ENCODE data around the gene MAP4K3.

The MAP4K3 gene

DNA sequence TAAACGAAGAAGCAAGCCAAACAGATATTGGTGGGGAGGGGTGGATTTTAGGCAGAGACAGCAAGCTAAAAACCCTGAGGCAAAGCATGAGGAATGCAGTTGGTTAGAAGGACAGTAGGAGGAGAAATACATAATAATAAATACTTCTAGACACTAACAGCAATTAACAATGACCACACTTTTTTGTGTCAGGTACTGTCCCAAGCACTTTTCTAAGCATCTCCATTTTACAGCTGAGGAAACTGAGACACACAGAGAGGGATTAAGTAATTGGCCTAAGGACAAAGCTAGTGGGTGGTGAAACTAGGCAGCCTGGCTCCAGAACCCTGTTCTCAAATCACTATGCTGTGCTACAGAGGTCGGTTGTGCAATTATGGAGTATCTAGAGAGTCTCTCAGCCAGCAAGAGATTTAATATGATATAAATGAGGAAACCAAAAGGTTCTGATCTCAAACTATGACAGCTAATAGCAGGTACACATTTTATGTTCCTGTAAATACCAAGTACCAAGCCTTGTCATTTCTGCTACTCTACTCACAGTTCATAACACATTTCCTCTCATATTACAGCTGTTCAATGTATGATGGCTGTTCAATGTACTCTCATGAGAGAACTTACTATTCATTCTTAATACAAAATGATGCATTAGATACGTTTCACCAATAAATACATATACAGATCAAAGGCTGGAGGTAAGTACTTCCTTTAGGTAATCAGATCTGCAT lies 5.3 kb downstream of the MAP4K3 start:
- Histone ChIP-seq H3K4me3 (ENCODE audit: low read depth in 1 of 2, low read length in 2 of 2) (no peak overlapping the region), H3K9ac (ENCODE audit: low read depth in 1 of 2, low read length in 2 of 2) (no peak overlapping the region), H3K9me3 (ENCODE audit: control insufficient read depth in 1 of 2, low read length in 2 of 2) (no peaks in the 10 kb centered on the region), H3K27me3 (ENCODE audit: control insufficient read depth in 1 of 2, insufficient read depth in 2 of 2, low read length in 2 of 2) (no peaks in the 10 kb centered on the region), H3K27ac (ENCODE audit: low read depth, low read length) (no peak overlapping the region), H3K36me3 (ENCODE audit: control insufficient read depth in 1 of 2, insufficient read depth in 2 of 2, low read length in 2 of 2) (no peaks in the 10 kb centered on the region), H3K4me1 (ENCODE audit: control insufficient read depth in 1 of 2, insufficient read depth in 2 of 2, low read length in 2 of 2) (peaks cover 23 to 49% of the 10 kb centered on the region in 2 donors)

GRCh38 chr2:39429746-39430145 lies 7.3 kb downstream of the MAP4K3 start:
- Histone ChIP-seq H3K4me3 (ENCODE audit: low read depth in 1 of 2, low read length in 2 of 2) (no peak overlapping the region), H3K9me3 (ENCODE audit: control insufficient read depth in 1 of 2, low read length in 2 of 2) (no peaks in the 10 kb centered on the region), H3K4me1 (ENCODE audit: control insufficient read depth in 1 of 2, insufficient read depth in 2 of 2, low read length in 2 of 2) (peaks cover 12 to 37% of the 10 kb centered on the region in 2 donors), H3K27me3 (ENCODE audit: control insufficient read depth in 1 of 2, insufficient read depth in 2 of 2, low read length in 2 of 2) (no peaks in the 10 kb centered on the region), H3K27ac (ENCODE audit: low read depth, low read length) (no peak overlapping the region), H3K9ac (ENCODE audit: low read depth in 1 of 2, low read length in 2 of 2) (no peak overlapping the region), H3K36me3 (ENCODE audit: control insufficient read depth in 1 of 2, insufficient read depth in 2 of 2, low read length in 2 of 2) (no peaks in the 10 kb centered on the region)

DNA sequence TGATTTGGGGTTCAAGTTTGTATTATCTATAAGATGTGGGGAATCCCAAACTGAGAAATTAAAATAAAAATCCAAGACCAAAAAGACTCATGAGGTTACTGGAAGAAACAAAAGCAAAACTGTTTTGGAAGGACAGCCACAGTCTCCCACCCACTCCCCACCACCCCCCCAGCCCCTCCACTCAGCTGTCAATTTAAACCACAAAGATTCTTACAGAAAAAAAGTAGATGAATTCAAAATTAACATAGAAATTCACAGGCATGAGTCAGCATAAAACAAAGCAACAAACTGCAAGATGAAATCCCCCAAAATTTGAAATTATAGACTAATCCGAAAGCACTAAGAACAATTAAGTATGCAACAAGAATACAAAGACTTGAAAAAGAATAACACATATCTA lies 12.1 kb downstream of the MAP4K3 start:
- H3K4me1 ChIP-seq (ENCODE audit: control insufficient read depth in 1 of 2, insufficient read depth in 2 of 2, low read length in 2 of 2), result no peaks in the 10 kb centered on the region
- H3K9me3 ChIP-seq (ENCODE audit: control insufficient read depth in 1 of 2, low read length in 2 of 2), result no peaks in the 10 kb centered on the region

DNA sequence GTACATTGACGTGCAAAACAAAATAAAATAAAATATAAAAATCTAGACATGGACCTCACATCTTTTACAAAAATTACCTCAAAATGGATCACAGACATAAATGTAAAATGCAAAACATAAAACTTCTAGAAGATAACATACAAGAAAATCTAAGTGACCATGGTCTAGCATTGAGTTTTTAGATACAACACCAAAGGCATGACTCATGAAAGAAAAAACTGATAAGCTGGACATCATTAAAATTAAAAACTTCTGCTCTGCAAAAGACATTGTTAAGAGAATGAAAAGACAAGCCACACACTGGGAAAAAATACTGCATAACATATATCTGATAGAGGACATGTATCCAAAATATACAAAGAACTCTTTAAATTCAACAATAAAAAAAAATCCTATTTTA lies 14.4 kb downstream of the MAP4K3 start:
- Histone ChIP-seq H3K27me3 (ENCODE audit: control insufficient read depth in 1 of 2, insufficient read depth in 2 of 2, low read length in 2 of 2) (no peaks in the 10 kb centered on the region), H3K9me3 (ENCODE audit: control insufficient read depth in 1 of 2, low read length in 2 of 2) (no peaks in the 10 kb centered on the region), H3K27ac (ENCODE audit: low read depth, low read length) (no peak overlapping the region), H3K4me3 (ENCODE audit: low read depth in 1 of 2, low read length in 2 of 2) (no peak overlapping the region), H3K4me1 (ENCODE audit: control insufficient read depth in 1 of 2, insufficient read depth in 2 of 2, low read length in 2 of 2) (peaks cover 0 to 9% of the 10 kb centered on the region in 2 donors), H3K9ac (ENCODE audit: low read depth in 1 of 2, low read length in 2 of 2) (no peak overlapping the region), H3K36me3 (ENCODE audit: control insufficient read depth in 1 of 2, insufficient read depth in 2 of 2, low read length in 2 of 2) (no peaks in the 10 kb centered on the region)

More for the DNA sequence above, 12.1 kb downstream of the MAP4K3 start:
- Histone ChIP-seq H3K27me3 (ENCODE audit: control insufficient read depth in 1 of 2, insufficient read depth in 2 of 2, low read length in 2 of 2) (no peaks in the 10 kb centered on the region), H3K36me3 (ENCODE audit: control insufficient read depth in 1 of 2, insufficient read depth in 2 of 2, low read length in 2 of 2) (no peaks in the 10 kb centered on the region), H3K27ac (ENCODE audit: low read depth, low read length) (no peak overlapping the region), H3K4me3 (ENCODE audit: low read depth in 1 of 2, low read length in 2 of 2) (no peak overlapping the region), H3K9ac (ENCODE audit: low read depth in 1 of 2, low read length in 2 of 2) (no peak overlapping the region)

DNA sequence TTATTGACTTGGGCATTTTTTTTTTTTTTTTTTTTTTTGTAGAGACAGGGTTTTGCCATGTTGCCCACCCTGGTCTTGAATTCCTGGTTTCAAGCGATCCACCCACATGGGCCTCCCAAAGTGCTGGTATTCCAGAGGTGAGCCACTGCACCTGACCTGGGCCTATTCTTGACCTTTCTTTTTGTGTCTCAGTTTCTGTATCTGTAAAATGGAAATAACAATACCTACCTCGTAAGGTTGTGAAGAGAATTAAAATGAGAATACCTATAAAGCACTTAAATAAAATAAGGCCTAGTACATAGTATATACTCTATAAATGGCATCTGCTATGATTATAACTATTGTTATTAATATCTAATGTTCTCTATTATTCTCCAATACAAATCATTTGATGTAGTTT lies 15.7 kb downstream of the MAP4K3 start:
- Histone ChIP-seq H3K27ac (ENCODE audit: low read depth, low read length) (no peak overlapping the region), H3K9me3 (ENCODE audit: control insufficient read depth in 1 of 2, low read length in 2 of 2) (no peaks in the 10 kb centered on the region), H3K36me3 (ENCODE audit: control insufficient read depth in 1 of 2, insufficient read depth in 2 of 2, low read length in 2 of 2) (no peaks in the 10 kb centered on the region), H3K27me3 (ENCODE audit: control insufficient read depth in 1 of 2, insufficient read depth in 2 of 2, low read length in 2 of 2) (no peaks in the 10 kb centered on the region), H3K4me1 (ENCODE audit: control insufficient read depth in 1 of 2, insufficient read depth in 2 of 2, low read length in 2 of 2) (peaks cover 0 to 19% of the 10 kb centered on the region in 2 donors), H3K9ac (ENCODE audit: low read depth in 1 of 2, low read length in 2 of 2) (no peak overlapping the region), H3K4me3 (ENCODE audit: low read depth in 1 of 2, low read length in 2 of 2) (no peak overlapping the region)

GRCh38 chr2:39419282-39420223 lies 17.5 kb downstream of the MAP4K3 start:
- H3K27me3 ChIP-seq (ENCODE audit: control insufficient read depth in 1 of 2, insufficient read depth in 2 of 2, low read length in 2 of 2), result no peaks in the 10 kb centered on the region
- no peak overlapping the region for H3K27ac ChIP-seq (ENCODE audit: low read depth, low read length)
- no peaks in the 10 kb centered on the region for H3K36me3 ChIP-seq (ENCODE audit: control insufficient read depth in 1 of 2, insufficient read depth in 2 of 2, low read length in 2 of 2)
- no peak overlapping the region for H3K9ac ChIP-seq (ENCODE audit: low read depth in 1 of 2, low read length in 2 of 2)
- H3K4me1 ChIP-seq (ENCODE audit: control insufficient read depth in 1 of 2, insufficient read depth in 2 of 2, low read length in 2 of 2), result peaks cover 0 to 28% of the 10 kb centered on the region in 2 donors
- H3K9me3 ChIP-seq (ENCODE audit: control insufficient read depth in 1 of 2, low read length in 2 of 2), result no peaks in the 10 kb centered on the region
- H3K4me3 ChIP-seq (ENCODE audit: low read depth in 1 of 2, low read length in 2 of 2), result no peak overlapping the region

DNA sequence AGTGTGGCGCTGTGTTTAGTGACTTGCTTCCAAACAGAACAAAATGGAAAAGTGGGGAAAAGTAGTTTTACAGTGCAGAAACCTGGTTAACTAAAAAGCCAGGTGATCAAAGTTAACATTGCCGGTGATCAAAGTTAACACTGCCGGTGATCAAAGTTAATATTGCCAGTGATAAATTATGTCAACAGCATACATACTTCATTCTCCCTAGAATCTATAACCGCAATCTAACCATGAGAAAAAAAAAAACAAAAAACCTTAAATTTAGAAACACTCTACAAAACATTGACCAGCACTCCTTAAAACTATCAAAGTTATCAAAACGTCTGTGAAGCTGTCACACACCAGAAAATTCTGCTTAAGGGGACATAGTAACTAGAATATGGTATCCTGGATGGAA lies 18.6 kb downstream of the MAP4K3 start:
- Histone ChIP-seq H3K27ac (ENCODE audit: low read depth, low read length) (no peak overlapping the region), H3K36me3 (ENCODE audit: control insufficient read depth in 1 of 2, insufficient read depth in 2 of 2, low read length in 2 of 2) (no peaks in the 10 kb centered on the region), H3K4me3 (ENCODE audit: low read depth in 1 of 2, low read length in 2 of 2) (no peak overlapping the region), H3K9me3 (ENCODE audit: control insufficient read depth in 1 of 2, low read length in 2 of 2) (no peaks in the 10 kb centered on the region), H3K27me3 (ENCODE audit: control insufficient read depth in 1 of 2, insufficient read depth in 2 of 2, low read length in 2 of 2) (no peaks in the 10 kb centered on the region), H3K4me1 (ENCODE audit: control insufficient read depth in 1 of 2, insufficient read depth in 2 of 2, low read length in 2 of 2) (peaks cover 2 to 28% of the 10 kb centered on the region in 2 donors), H3K9ac (ENCODE audit: low read depth in 1 of 2, low read length in 2 of 2) (no peak overlapping the region)

- H3K4me3 ChIP-seq (ENCODE audit: low read depth in 1 of 2, low read length in 2 of 2), result no peak overlapping the region
- no peaks in the 10 kb centered on the region for H3K9me3 ChIP-seq (ENCODE audit: control insufficient read depth in 1 of 2, low read length in 2 of 2)
- H3K36me3 ChIP-seq (ENCODE audit: control insufficient read depth in 1 of 2, insufficient read depth in 2 of 2, low read length in 2 of 2), result no peaks in the 10 kb centered on the region
- peaks cover 9 to 40% of the 10 kb centered on the region in 2 donors for H3K4me1 ChIP-seq (ENCODE audit: control insufficient read depth in 1 of 2, insufficient read depth in 2 of 2, low read length in 2 of 2)
- no peak overlapping the region for H3K27ac ChIP-seq (ENCODE audit: low read depth, low read length)
- H3K9ac ChIP-seq (ENCODE audit: low read depth in 1 of 2, low read length in 2 of 2), result no peak overlapping the region
- H3K27me3 ChIP-seq (ENCODE audit: control insufficient read depth in 1 of 2, insufficient read depth in 2 of 2, low read length in 2 of 2), result no peaks in the 10 kb centered on the region
Measured at GRCh38 chr2:39416140-39416539, 20.9 kb downstream of the MAP4K3 start.

DNA sequence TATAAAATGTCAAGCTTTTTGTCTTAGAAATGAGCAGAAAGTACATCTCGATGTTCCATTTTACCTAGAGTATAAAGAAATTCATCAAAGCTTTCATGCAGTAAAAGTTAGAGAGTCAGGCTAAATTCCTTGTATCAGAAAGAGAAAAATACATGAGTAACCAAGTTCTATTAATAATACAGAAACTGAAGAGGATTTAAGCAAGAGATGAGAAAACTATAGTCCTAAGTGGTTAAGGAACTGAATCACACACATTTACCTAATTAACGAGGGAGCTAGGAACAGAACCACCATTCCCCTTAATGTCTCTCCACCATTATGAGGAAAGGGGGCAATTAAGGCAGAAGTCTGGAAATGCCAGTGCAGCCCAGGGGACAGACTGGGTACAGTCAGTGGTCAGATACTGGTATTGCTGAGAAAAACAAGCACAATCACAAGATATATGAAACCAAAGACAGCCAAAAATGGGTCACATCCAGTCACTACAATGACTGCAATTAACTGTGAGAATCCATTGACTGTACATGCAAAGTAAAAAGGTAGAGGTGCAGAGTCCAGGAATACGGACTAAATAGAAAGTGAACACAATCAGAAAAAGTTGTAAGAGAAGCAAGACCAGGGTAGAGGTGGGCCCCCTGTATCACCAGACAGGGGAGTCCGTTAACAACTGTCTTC lies 23.9 kb downstream of the MAP4K3 start:
- no peak overlapping the region for H3K27ac ChIP-seq (ENCODE audit: low read depth, low read length)

More for the DNA sequence above, 23.9 kb downstream of the MAP4K3 start:
- no peaks in the 10 kb centered on the region for H3K9me3 ChIP-seq (ENCODE audit: control insufficient read depth in 1 of 2, low read length in 2 of 2)
- H3K4me1 ChIP-seq (ENCODE audit: control insufficient read depth in 1 of 2, insufficient read depth in 2 of 2, low read length in 2 of 2), result peaks cover 15 to 58% of the 10 kb centered on the region in 2 donors
- H3K4me3 ChIP-seq (ENCODE audit: low read depth in 1 of 2, low read length in 2 of 2), result no peak overlapping the region
- H3K36me3 ChIP-seq (ENCODE audit: control insufficient read depth in 1 of 2, insufficient read depth in 2 of 2, low read length in 2 of 2), result no peaks in the 10 kb centered on the region
- no peak overlapping the region for H3K9ac ChIP-seq (ENCODE audit: low read depth in 1 of 2, low read length in 2 of 2)
- no peaks in the 10 kb centered on the region for H3K27me3 ChIP-seq (ENCODE audit: control insufficient read depth in 1 of 2, insufficient read depth in 2 of 2, low read length in 2 of 2)
